IMR-90 (cell line): ENCODE data around the gene ANGPTL7. TPM values are rescaled to one million over a fixed set of nuclear protein-coding genes. Genes with fewer than 3 reads are reported as not detected.

Source experiments
- ATAC-seq: fragments of 200-7000 bp; cut with Tn5 transposase; 2 replicates; pipeline ENCODE4 v1.9.1; 2020; ENCODE audit warnings: low read depth, mild to moderate bottlenecking, moderate library complexity
- BruUV-seq: library from RNA; stranded (reverse); fragments of 400-500 nt; replicated peaks from 2 replicates; lab custom pipeline; 2021; lab: Mats Ljungman, UMichigan
- CTCF ChIA-PET: fragments of 300-600 bp; formaldehyde crosslinking; extraction: SDS; loops from one replicate; lab custom pipeline; 2021; ENCODE audit warnings: antibody characterized with exemption; lab: Yijun Ruan, JAX
- POLR2A ChIA-PET: fragments of 300-600 bp; sonication (Branson Sonifier 250); formaldehyde crosslinking; loops from one replicate; lab custom pipeline; 2022; ENCODE audit warnings: antibody characterized with exemption; ENCODE audit not compliant: unreplicated experiment; lab: Charles Lee
- DNase-seq: peaks from one replicate; pipeline ENCODE4 v3.0.0; 2013
- H2AFZ ChIP-seq: replicated peaks from 2 replicates; pipeline ENCODE3; 2013; ENCODE audit warnings: low read length, mild to moderate bottlenecking; ENCODE audit not compliant: poor library complexity
- H2AK5ac ChIP-seq: 2 replicates; pipeline ENCODE4 v1.6.1; 2013; ENCODE audit warnings: low read depth, low read length, inconsistent platforms
- H2AK9ac ChIP-seq: replicated peaks from 2 replicates; pipeline ENCODE3; 2013; ENCODE audit warnings: mild to moderate bottlenecking, low read depth, low read length, moderate library complexity; ENCODE audit not compliant: poor library complexity
- H2BK120ac ChIP-seq: 2 replicates; pipeline ENCODE4 v1.6.1; 2013; ENCODE audit warnings: low read depth, low read length, inconsistent platforms
- H2BK15ac ChIP-seq: 3 replicates; pipeline ENCODE4 v1.6.1; 2013; ENCODE audit warnings: low read depth, low read length, inconsistent platforms
- H2BK20ac ChIP-seq: 2 replicates; pipeline ENCODE4 v1.6.1; 2013; ENCODE audit warnings: low read depth, mild to moderate bottlenecking, inconsistent platforms, low read length, moderate library complexity
- H2BK5ac ChIP-seq: 2 replicates; pipeline ENCODE4 v1.6.1; 2013; ENCODE audit warnings: mild to moderate bottlenecking, low read depth, low read length, inconsistent platforms; ENCODE audit not compliant: poor library complexity, severe bottlenecking
- H3K14ac ChIP-seq: replicated peaks from 2 replicates; pipeline ENCODE4 v1.6.1; 2013; ENCODE audit warnings: low read depth, low read length, inconsistent platforms
- H3K18ac ChIP-seq: 2 replicates; pipeline ENCODE4 v1.6.1; 2013; ENCODE audit warnings: low read depth, low read length, control low read depth
- H3K23ac ChIP-seq: 2 replicates; pipeline ENCODE4 v1.6.1; 2013; ENCODE audit warnings: low read depth, low read length, inconsistent platforms
- H3K27ac ChIP-seq: 2 replicates; pipeline ENCODE4 v1.5.1; 2013; ENCODE audit warnings: mild to moderate bottlenecking, control low read depth, low read length; ENCODE audit not compliant: insufficient read depth
- H3K27me3 ChIP-seq: 2 replicates; pipeline ENCODE4 v1.6.1; 2013; ENCODE audit warnings: low read length; ENCODE audit not compliant: control insufficient read depth, insufficient read depth
- H3K36me3 ChIP-seq: 2 replicates; pipeline ENCODE4 v1.6.1; 2013; ENCODE audit warnings: low read length, mixed read lengths; ENCODE audit not compliant: control insufficient read depth, insufficient read depth
- H3K4ac ChIP-seq: 2 replicates; pipeline ENCODE4 v1.6.1; 2013; ENCODE audit warnings: low read depth, low read length, inconsistent platforms
- H3K4me1 ChIP-seq: 2 replicates; pipeline ENCODE4 v1.6.1; 2013; ENCODE audit warnings: low read length, mixed read lengths; ENCODE audit not compliant: control insufficient read depth, insufficient read depth
- H3K4me2 ChIP-seq: 2 replicates; pipeline ENCODE4 v1.6.1; 2013; ENCODE audit warnings: low read depth, mild to moderate bottlenecking, control low read depth, low read length, moderate library complexity
- H3K4me3 ChIP-seq: 2 replicates; pipeline ENCODE4 v1.5.1; 2013; ENCODE audit warnings: low read depth, mild to moderate bottlenecking, control low read depth, low read length, moderate library complexity; ENCODE audit not compliant: insufficient read depth
- H3K56ac ChIP-seq: 2 replicates; pipeline ENCODE4 v1.6.1; 2013; ENCODE audit warnings: low read length, inconsistent platforms; ENCODE audit not compliant: insufficient read depth; ENCODE audit errors: extremely low read depth
- H3K79me1 ChIP-seq, 2 experiments: 2 replicates each; pipeline ENCODE4 v1.6.1; 2013; ENCODE audit warnings: low read length in 2 of 2, inconsistent platforms in 1 of 2, low read depth in 1 of 2
- H3K9ac ChIP-seq: 2 replicates; pipeline ENCODE4 v1.6.1; 2013; ENCODE audit warnings: low read depth, low read length, control low read depth
- H3K9me1 ChIP-seq: 2 replicates; pipeline ENCODE4 v1.6.1; 2013; ENCODE audit warnings: low read length, inconsistent platforms; ENCODE audit not compliant: insufficient read depth
- H3K9me3 ChIP-seq: 2 replicates; pipeline ENCODE4 v1.6.1; 2013; ENCODE audit warnings: low read length; ENCODE audit not compliant: control insufficient read depth, insufficient read depth
- H4K20me1 ChIP-seq: 2 replicates; pipeline ENCODE4 v1.6.1; 2013; ENCODE audit warnings: low read length, inconsistent platforms; ENCODE audit not compliant: insufficient read depth
- H4K5ac ChIP-seq: 2 replicates; pipeline ENCODE4 v1.6.1; 2013; ENCODE audit warnings: mild to moderate bottlenecking, low read depth, low read length, control low read depth
- H4K8ac ChIP-seq, 2 experiments: 2 replicates each; pipeline ENCODE4 v1.6.1; 2013; ENCODE audit warnings: low read depth in 2 of 2, low read length in 2 of 2, control low read depth in 1 of 2, inconsistent platforms in 1 of 2
- H4K91ac ChIP-seq: 2 replicates; pipeline ENCODE4 v1.6.1; 2013; ENCODE audit warnings: low read depth, low read length, inconsistent platforms; ENCODE audit not compliant: insufficient read depth
- BHLHE40 ChIP-seq: fragments of 150-350 bp; IDR thresholded peaks from 2 replicates; pipeline ENCODE4 v1.6.1; 2016; ENCODE audit warnings: mild to moderate bottlenecking, low read depth, low read length
- CEBPB ChIP-seq: IDR thresholded peaks from 2 replicates; pipeline ENCODE4 v1.6.1; 2012; ENCODE audit warnings: low read depth, low read length, improper control_type of control experiment
- CHD1 ChIP-seq: IDR thresholded peaks from 2 replicates; pipeline ENCODE4 v1.6.1; 2012; ENCODE audit warnings: low read depth, low read length, improper control_type of control experiment
- CTCF ChIP-seq: conservative IDR thresholded peaks from 2 replicates; pipeline ENCODE4 v1.5.1; 2012; ENCODE audit warnings: mild to moderate bottlenecking, low read depth, low read length, improper control_type of control experiment
- ELK1 ChIP-seq: fragments of 150-350 bp; IDR thresholded peaks from 2 replicates; pipeline ENCODE4 v1.6.1; 2016; ENCODE audit warnings: low read depth, mild to moderate bottlenecking, low read length, moderate library complexity, borderline replicate concordance
- FOS ChIP-seq: fragments of 150-350 bp; IDR thresholded peaks from 2 replicates; pipeline ENCODE4 v1.6.1; 2016; ENCODE audit warnings: low read depth, low read length
- MAFK ChIP-seq: IDR thresholded peaks from 2 replicates; pipeline ENCODE4 v1.6.1; 2012; ENCODE audit warnings: low read depth, low read length, improper control_type of control experiment
- MAZ ChIP-seq: IDR thresholded peaks from 2 replicates; pipeline ENCODE4 v1.6.1; 2012; ENCODE audit warnings: low read depth, mild to moderate bottlenecking, low read length, improper control_type of control experiment, moderate library complexity, borderline replicate concordance
- MXI1 ChIP-seq: IDR thresholded peaks from 2 replicates; pipeline ENCODE4 v1.6.1; 2012; ENCODE audit warnings: low read depth, mild to moderate bottlenecking, low read length, moderate library complexity, borderline replicate concordance
- NFE2L2 ChIP-seq: fragments of 150-350 bp; IDR thresholded peaks from 2 replicates; pipeline ENCODE4 v1.6.1; 2016; ENCODE audit warnings: low read depth, mild to moderate bottlenecking, low read length
- POLR2A ChIP-seq: IDR thresholded peaks from 2 replicates; pipeline ENCODE4 v1.6.1; 2012; ENCODE audit warnings: mild to moderate bottlenecking, low read depth, low read length
- RAD21 ChIP-seq: IDR thresholded peaks from 2 replicates; pipeline ENCODE4 v1.6.1; 2012; ENCODE audit warnings: low read length, improper control_type of control experiment
- RCOR1 ChIP-seq: IDR thresholded peaks from 2 replicates; pipeline ENCODE4 v1.6.1; 2012; ENCODE audit warnings: mild to moderate bottlenecking, low read length, improper control_type of control experiment; ENCODE audit not compliant: insufficient replicate concordance
- RFX5 ChIP-seq: IDR thresholded peaks from 2 replicates; pipeline ENCODE4 v1.8.0; 2012; ENCODE audit warnings: low read depth, mild to moderate bottlenecking, low read length, moderate library complexity
- SMC3 ChIP-seq: fragments of 150-350 bp; IDR thresholded peaks from 2 replicates; pipeline ENCODE4 v1.6.1; 2016; ENCODE audit warnings: low read depth, mild to moderate bottlenecking, antibody characterized with exemption, low read length, moderate library complexity
- USF2 ChIP-seq: fragments of 150-350 bp; IDR thresholded peaks from 2 replicates; pipeline ENCODE4 v1.6.1; 2017; ENCODE audit warnings: mild to moderate bottlenecking, antibody characterized with exemption, low read length, low read depth
- WGBS, 2 experiments: methylation state at CpG; one replicate each; pipeline versions ENCODE4 v1.1.5 to v1.1.7; 2013; ENCODE audit warnings: missing lambda C conversion rate in 2 of 2; ENCODE audit not compliant: insufficient read length in 1 of 2; ENCODE audit errors: extremely low coverage in 2 of 2; 5-methylcytosine and 5-hydroxymethylcytosine counted together
- dilution Hi-C: fragments of 300-500 bp; cut with HindIII; formaldehyde crosslinking; loops from one replicate; pipeline ENCODE4 v1.14.3; 2018; ENCODE audit warnings: low sequenced_read_pairs; ENCODE audit not compliant: unreplicated experiment
- in situ Hi-C: fragments of 300-500 bp; cut with MboI; formaldehyde crosslinking; loops from 3 replicates; pipeline ENCODE4 v1.14.3; 2019; ENCODE audit warnings: low sequenced_read_pairs, inconsistent platforms, mixed read lengths
- intact Hi-C: fragments of 100-400 bp; cut with micrococcal nuclease; formaldehyde crosslinking; loops from 2 replicates; pipeline ENCODE4 v1.10.0; 2022
- polyA plus RNA-seq, 3 experiments: library from polyadenylated mRNA; depleted of rRNA; stranded (reverse); fragments of >200 nt; gene quantifications; 2 replicates each; pipeline ENCODE4 v1.2.3, GENCODE V29; 2012; ENCODE audit warnings: low replicate concordance in 1 of 3
- total RNA-seq: library from RNA; depleted of rRNA; stranded (reverse); fragments of >200 nt; gene quantifications from 2 replicates; pipeline ENCODE4 v1.2.3, GENCODE V29; 2012

The ANGPTL7 gene
- total and polyA plus RNA-seq, 2 of the 4 experiments (the other 2 are of a cell fraction) = under 0.01 TPM; not detected in 1

- Histone ChIP-seq H3K56ac (no peak overlapping the region), H4K8ac (no peak overlapping the region), H2BK20ac (no peak overlapping the region), H3K9me3 (no peaks in the 10 kb centered on the region), H3K18ac (no peak overlapping the region), H2BK5ac (no peak overlapping the region), H4K5ac (no peak overlapping the region), H3K27ac (no peak overlapping the region), H3K23ac (no peak overlapping the region), H3K4me2 (no peak overlapping the region), H3K27me3 (no peaks in the 10 kb centered on the region), H3K79me1 (peaks cover 5 to 18% of the 10 kb centered on the region in 2 experiments), H2BK120ac (no peak overlapping the region), H3K9me1 (peaks cover 11% of the 10 kb centered on the region), H4K20me1 (no peaks in the 10 kb centered on the region), H4K91ac (no peak overlapping the region), H3K36me3 (no peaks in the 10 kb centered on the region; the same call in none of the 2 replicates), H2BK15ac (no peak overlapping the region), H2AK5ac (no peak overlapping the region), H2AFZ (no peak overlapping the region), H3K14ac (no peak overlapping the region), H3K9ac (no peak overlapping the region), H2AK9ac (no peak overlapping the region), H3K4me1 (peaks cover 16% of the 10 kb centered on the region), H3K4me3 (no peak overlapping the region), H3K4ac (no peak overlapping the region)
- no peak for DNase-seq
- dilution Hi-C loops = no loop called here
- intact Hi-C loops = no loop called here
- no CpG with 5 or more reads among the region's 7 CpGs for WGBS, 2 experiments
- in situ Hi-C loops = no loop called here
- ATAC-seq = no peak
- no peak for TF ChIP-seq MAFK
- no peak for TF ChIP-seq MXI1
- TF ChIP-seq POLR2A = no peak
- TF ChIP-seq RAD21 = no peak
- TF ChIP-seq CHD1 = no peak
- no peak for TF ChIP-seq CEBPB
- TF ChIP-seq MAZ = no peak
- no peak for TF ChIP-seq SMC3
- no peak for TF ChIP-seq BHLHE40
- TF ChIP-seq RFX5 = no peak
- no peak for TF ChIP-seq CTCF
- no peak for TF ChIP-seq ELK1
- no peak for TF ChIP-seq FOS
- no peak for TF ChIP-seq NFE2L2
- no peak for TF ChIP-seq RCOR1
- TF ChIP-seq USF2 = no peak
- BruUV-seq = no TSS peak
- ChIA-PET CTCF (interaction anchor here (0.6 kb wide), 1 partner anchor 9 kb away, joined by 3 read pairs; no protein-coding TSS in a partner anchor), POLR2A (no interaction called here)
Measured at GRCh38 chr1:11174261-11174942, 14.8 kb upstream of the ANGPTL7 start.
